GM19193 (cell line): ENCODE measurements around the gene EXOC6B.

Experiments used
- POLR2A ChIP-seq: IDR thresholded peaks from 4 replicates; pipeline ENCODE4 v1.6.1; 2011; ENCODE audit not compliant: insufficient read depth, insufficient read length; ENCODE audit errors: extremely low read depth

Gene EXOC6B

GRCh38 chr2:72143441-72144273, 682.2 kb downstream of the EXOC6B start:
- TF ChIP-seq POLR2A: no peak

GRCh38 chr2:72142570-72143440, 683.0 kb downstream of the EXOC6B start:
- no peak for TF ChIP-seq POLR2A

GRCh38 chr2:72141881-72142451, 683.9 kb downstream of the EXOC6B start:
- TF ChIP-seq POLR2A: no peak

- TF ChIP-seq POLR2A: no peak
Measured at GRCh38 chr2:72141032-72141645, 684.7 kb downstream of the EXOC6B start.

- no peak for TF ChIP-seq POLR2A
Measured at GRCh38 chr2:72140621-72140960, 685.2 kb downstream of the EXOC6B start.

- TF ChIP-seq POLR2A: no peak
Measured at GRCh38 chr2:72139874-72140620, 685.8 kb downstream of the EXOC6B start.

GRCh38 chr2:72139471-72139873, 686.4 kb downstream of the EXOC6B start:
- TF ChIP-seq POLR2A: no peak

- no peak for TF ChIP-seq POLR2A
Measured at GRCh38 chr2:72138921-72139381, 686.9 kb downstream of the EXOC6B start.

GRCh38 chr2:72138011-72138881, 687.6 kb downstream of the EXOC6B start:
- TF ChIP-seq POLR2A: no peak

- TF ChIP-seq POLR2A: no peak
Measured at GRCh38 chr2:72137498-72138010, 688.3 kb downstream of the EXOC6B start.

- no peak for TF ChIP-seq POLR2A
Measured at GRCh38 chr2:72136933-72137497, 688.8 kb downstream of the EXOC6B start.

GRCh38 chr2:72136331-72136730, 689.5 kb downstream of the EXOC6B start:
- no peak for TF ChIP-seq POLR2A

- no peak for TF ChIP-seq POLR2A
Measured at GRCh38 chr2:72135921-72136320, 689.9 kb downstream of the EXOC6B start.
